Suprapubic skin (tissue), 4 donors: ENCODE measurements around the gene KDSR. TPM values are rescaled to one million over a fixed set of nuclear protein-coding genes. Genes with fewer than 3 reads are reported as not detected.

ENCODE experiments used
- DNase-seq, 2 donors: peaks; one replicate each; pipeline ENCODE4 v3.0.0-alpha.2; 2019; ENCODE audit warnings: low spot score in 2 of 2
- H3K27ac ChIP-seq: fragments of 200-600 bp; sonication (generic); one replicate; pipeline ENCODE4 v1.5.1; 2019
- H3K27me3 ChIP-seq: fragments of 200-600 bp; sonication (generic); one replicate; pipeline ENCODE4 v1.5.1; 2019
- H3K36me3 ChIP-seq: fragments of 200-600 bp; sonication (generic); one replicate; pipeline ENCODE4 v1.5.1; 2019
- H3K4me1 ChIP-seq: fragments of 200-600 bp; sonication (generic); one replicate; pipeline ENCODE4 v1.5.1; 2019
- H3K4me3 ChIP-seq: fragments of 200-600 bp; sonication (generic); one replicate; pipeline ENCODE4 v1.5.1; 2019; ENCODE audit warnings: mild to moderate bottlenecking
- H3K9me3 ChIP-seq: fragments of 200-600 bp; sonication (generic); one replicate; pipeline ENCODE4 v1.5.1; 2019
- CTCF ChIP-seq, 2 donors: fragments of 200-600 bp in 1 of 2; fragments of 450-650 bp in 1 of 2; sonication (generic) in 1 of 2; IDR thresholded peaks; one replicate each; pipeline ENCODE4 v1.5.1; 2016 to 2019; ENCODE audit warnings: antibody characterized with exemption in 2 of 2, mild to moderate bottlenecking in 1 of 2, moderate library complexity in 1 of 2
- EP300 ChIP-seq: sonication (generic); formaldehyde crosslinking; IDR thresholded peaks from one replicate; pipeline ENCODE4 v1.6.1; 2017; ENCODE audit warnings: antibody characterized with exemption
- POLR2A ChIP-seq, 2 donors: fragments of 450-650 bp; IDR thresholded peaks; one replicate each; pipeline ENCODE4 v1.6.1; 2017; ENCODE audit warnings: antibody characterized with exemption in 2 of 2, mild to moderate bottlenecking in 2 of 2, moderate library complexity in 2 of 2
- POLR2AphosphoS5 ChIP-seq, 3 donors: sonication (generic); formaldehyde crosslinking; IDR thresholded peaks; one replicate each; pipeline ENCODE4 v1.6.1; 2017; ENCODE audit warnings: antibody characterized with exemption in 3 of 3
- WGBS: methylation state at CpG from one replicate; pipeline ENCODE4 v1.1.5; 2018; 5-methylcytosine and 5-hydroxymethylcytosine counted together
- total RNA-seq, 4 donors: library from RNA; depleted of rRNA; stranded (reverse); fragments of >200 nt; gene quantifications; one replicate each; pipeline ENCODE4 v1.1.0, GENCODE V29; 2016

Gene KDSR
- total RNA-seq, 4 donors from 2014 or later: 65.4 to 115 (median 79.7) TPM

- Histone ChIP-seq H3K36me3 (no peaks in the 10 kb centered on the region), H3K9me3 (no peaks in the 10 kb centered on the region), H3K27me3 (no peaks in the 10 kb centered on the region), H3K4me1 (peaks cover 65% of the 10 kb centered on the region), H3K4me3 (peak overlapping the region; percentile 81), H3K27ac (peak overlapping the region; percentile 53)
- TF ChIP-seq POLR2A (IDR thresholded peaks at IDR 0.05) (no peak), POLR2AphosphoS5 (IDR thresholded peaks at IDR 0.05) (no peak), EP300 (no peak), CTCF (IDR thresholded peaks at IDR 0.05) (peak; percentile 44 to 76)
- peak; percentile 81 to 85 for DNase-seq
- WGBS: 4% methylated on average over 16 of the region's 66 CpGs
Observed at GRCh38 chr18:63317982-63318888, 48.8 kb downstream of the KDSR start.

GRCh38 chr18:63317556-63317946 lies 49.5 kb downstream of the KDSR start:
- no peak for TF ChIP-seq EP300
- TF ChIP-seq CTCF (IDR thresholded peaks at IDR 0.05): no peak
- no peak for TF ChIP-seq POLR2A (IDR thresholded peaks at IDR 0.05)
- no peak for TF ChIP-seq POLR2AphosphoS5 (IDR thresholded peaks at IDR 0.05)
- Histone ChIP-seq H3K4me3 (peak overlapping the region; percentile 81), H3K27me3 (no peaks in the 10 kb centered on the region), H3K9me3 (no peaks in the 10 kb centered on the region), H3K4me1 (peaks cover 62% of the 10 kb centered on the region), H3K36me3 (no peaks in the 10 kb centered on the region), H3K27ac (peak overlapping the region; percentile 28)
- no peak for DNase-seq
- 57% methylated on average over 10 of the region's 10 CpGs for WGBS

- no peak for DNase-seq
- 58% methylated on average over 4 of the region's 4 CpGs for WGBS
- Histone ChIP-seq H3K9me3 (no peaks in the 10 kb centered on the region), H3K4me3 (peak overlapping the region; percentile 81), H3K36me3 (no peaks in the 10 kb centered on the region), H3K4me1 (peaks cover 58% of the 10 kb centered on the region), H3K27ac (peak overlapping the region; percentile 28), H3K27me3 (no peaks in the 10 kb centered on the region)
- no peak for TF ChIP-seq POLR2AphosphoS5 (IDR thresholded peaks at IDR 0.05)
- TF ChIP-seq EP300: no peak
- TF ChIP-seq CTCF (IDR thresholded peaks at IDR 0.05): no peak
- no peak for TF ChIP-seq POLR2A (IDR thresholded peaks at IDR 0.05)
Observed at GRCh38 chr18:63316612-63317555, 50.1 kb downstream of the KDSR start.

- Histone ChIP-seq H3K9me3 (no peaks in the 10 kb centered on the region), H3K27ac (no peak overlapping the region), H3K27me3 (no peaks in the 10 kb centered on the region), H3K36me3 (no peaks in the 10 kb centered on the region), H3K4me3 (no peak overlapping the region), H3K4me1 (peaks cover 53% of the 10 kb centered on the region)
- no peak for DNase-seq
- TF ChIP-seq EP300: no peak
Observed at GRCh38 chr18:63315876-63316275, 51.1 kb downstream of the KDSR start.

- Histone ChIP-seq H3K36me3 (no peaks in the 10 kb centered on the region), H3K27ac (no peak overlapping the region), H3K9me3 (no peaks in the 10 kb centered on the region), H3K4me1 (peaks cover 50% of the 10 kb centered on the region), H3K4me3 (no peak overlapping the region), H3K27me3 (no peaks in the 10 kb centered on the region)
- WGBS: 50% methylated on average over 3 of the region's 3 CpGs
- no peak for TF ChIP-seq POLR2AphosphoS5 (IDR thresholded peaks at IDR 0.05)
- DNase-seq: no peak
Observed at GRCh38 chr18:63315131-63315662, 51.8 kb downstream of the KDSR start.
